Gastroesophageal sphincter (tissue), 4 donors: ENCODE measurements around the gene YY1. TPM values are rescaled to one million over a fixed set of nuclear protein-coding genes. Genes with fewer than 3 reads are reported as not detected.

Experiments used
- ATAC-seq: fragments of 150-250 bp; one replicate; pipeline ENCODE4 v1.9.1; 2016; ENCODE audit warnings: mild to moderate bottlenecking, moderate library complexity
- H3K27ac ChIP-seq, 4 donors: fragments of 200-600 bp; sonication (generic) in 3 of 4; 1 replicate in 3 of 4; 2 replicates in 1 of 4; pipeline ENCODE4 v1.5.1; 2016 to 2019
- H3K27me3 ChIP-seq: fragments of 200-600 bp; sonication (generic); one replicate; pipeline ENCODE4 v1.5.1; 2019
- H3K36me3 ChIP-seq, 2 donors: fragments of 200-600 bp; sonication (generic); one replicate each; pipeline ENCODE4 v1.5.1; 2019; ENCODE audit warnings: control low read depth in 1 of 2
- H3K4me1 ChIP-seq, 3 donors: fragments of 200-600 bp; sonication (generic); 1 replicate in 2 of 3; 2 replicates in 1 of 3; pipeline ENCODE4 v1.5.1; 2016 to 2019; ENCODE audit warnings: control low read depth in 2 of 3
- H3K4me3 ChIP-seq, 2 donors: fragments of 200-600 bp; sonication (generic); one replicate each; pipeline ENCODE4 v1.5.1; 2019; ENCODE audit warnings: mild to moderate bottlenecking in 1 of 2, moderate library complexity in 1 of 2
- H3K9me3 ChIP-seq, 3 donors: fragments of 200-600 bp; sonication (generic); one replicate each; pipeline ENCODE4 v1.5.1; 2017 to 2019; ENCODE audit warnings: control low read depth in 2 of 3
- EP300 ChIP-seq: sonication (generic); formaldehyde crosslinking; IDR thresholded peaks from one replicate; pipeline ENCODE4 v1.6.1; 2017; ENCODE audit warnings: antibody characterized with exemption, mild to moderate bottlenecking
- POLR2A ChIP-seq, 2 donors: fragments of 450-650 bp; IDR thresholded peaks; one replicate each; pipeline ENCODE4 v1.6.1; 2017; ENCODE audit warnings: antibody characterized with exemption in 2 of 2, mild to moderate bottlenecking in 2 of 2, moderate library complexity in 1 of 2
- POLR2AphosphoS5 ChIP-seq: sonication (generic); formaldehyde crosslinking; IDR thresholded peaks from one replicate; pipeline ENCODE4 v1.6.1; 2017; ENCODE audit warnings: antibody characterized with exemption
- WGBS, 2 donors: methylation state at CpG; one replicate each; pipeline ENCODE4 v1.1.5; 2018; ENCODE audit warnings: low coverage in 1 of 2; 5-methylcytosine and 5-hydroxymethylcytosine counted together
- total RNA-seq, 4 donors: library from RNA; depleted of rRNA; stranded (reverse); fragments of >200 nt; gene quantifications; one replicate each; pipeline ENCODE4 v1.1.0, GENCODE V29; 2016
- TF ChIP-seq, protein P1 (sequence below), 4 experiments: fragments of 200-600 bp in 2 of 4; fragments of 450-650 bp in 2 of 4; sonication (generic) in 1 of 4; IDR thresholded peaks; one replicate each; pipeline ENCODE4 v1.5.1; 2017 to 2019; ENCODE audit warnings: antibody characterized with exemption in 4 of 4, mild to moderate bottlenecking in 2 of 4, moderate library complexity in 2 of 4

The YY1 gene
- total RNA-seq, 4 donors from 2014 or later = 55.1 to 76.3 (median 62.5) TPM

DNA sequence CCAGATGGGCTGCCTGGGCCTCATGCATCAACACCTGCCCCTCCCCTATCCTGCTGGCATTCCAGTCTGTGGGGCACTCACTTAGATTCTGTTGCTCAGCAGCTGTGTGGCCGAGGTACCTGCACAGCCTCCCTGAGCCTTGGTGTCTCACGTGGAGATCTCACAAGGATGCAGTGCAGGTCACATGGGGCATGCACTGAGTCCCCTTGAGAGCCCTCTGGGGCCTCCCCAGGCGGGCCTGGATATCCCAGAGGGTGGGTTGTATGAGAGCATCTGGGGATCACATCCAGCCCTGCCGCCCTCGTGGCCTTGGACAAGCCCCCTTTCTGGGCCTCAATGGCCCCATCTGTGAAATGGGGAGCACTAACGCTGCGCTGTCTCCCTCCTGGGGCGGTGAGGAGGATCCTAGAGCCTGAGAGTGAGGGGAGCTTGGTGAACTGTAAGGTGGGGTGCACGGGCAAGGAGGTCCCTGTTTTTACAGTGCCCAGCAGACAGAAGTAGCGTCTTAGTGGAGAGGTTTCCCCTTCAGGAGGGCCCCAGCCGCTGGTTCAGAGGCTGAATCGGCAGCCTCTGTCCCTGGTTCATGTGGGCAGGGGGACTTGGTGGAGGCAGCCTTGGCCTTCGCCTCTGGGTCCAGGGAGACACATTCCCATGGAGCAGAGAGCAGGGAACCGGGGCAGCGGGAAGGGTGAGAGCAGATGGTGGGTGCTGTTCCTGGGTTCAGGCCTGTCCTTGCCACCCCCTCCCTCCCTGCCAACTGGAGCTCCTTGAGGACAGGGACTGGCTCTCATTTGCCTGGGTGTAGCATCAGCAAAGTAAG, 83.4 kb downstream of the YY1 start:
- TF ChIP-seq, protein P1, sequence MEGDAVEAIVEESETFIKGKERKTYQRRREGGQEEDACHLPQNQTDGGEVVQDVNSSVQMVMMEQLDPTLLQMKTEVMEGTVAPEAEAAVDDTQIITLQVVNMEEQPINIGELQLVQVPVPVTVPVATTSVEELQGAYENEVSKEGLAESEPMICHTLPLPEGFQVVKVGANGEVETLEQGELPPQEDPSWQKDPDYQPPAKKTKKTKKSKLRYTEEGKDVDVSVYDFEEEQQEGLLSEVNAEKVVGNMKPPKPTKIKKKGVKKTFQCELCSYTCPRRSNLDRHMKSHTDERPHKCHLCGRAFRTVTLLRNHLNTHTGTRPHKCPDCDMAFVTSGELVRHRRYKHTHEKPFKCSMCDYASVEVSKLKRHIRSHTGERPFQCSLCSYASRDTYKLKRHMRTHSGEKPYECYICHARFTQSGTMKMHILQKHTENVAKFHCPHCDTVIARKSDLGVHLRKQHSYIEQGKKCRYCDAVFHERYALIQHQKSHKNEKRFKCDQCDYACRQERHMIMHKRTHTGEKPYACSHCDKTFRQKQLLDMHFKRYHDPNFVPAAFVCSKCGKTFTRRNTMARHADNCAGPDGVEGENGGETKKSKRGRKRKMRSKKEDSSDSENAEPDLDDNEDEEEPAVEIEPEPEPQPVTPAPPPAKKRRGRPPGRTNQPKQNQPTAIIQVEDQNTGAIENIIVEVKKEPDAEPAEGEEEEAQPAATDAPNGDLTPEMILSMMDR (IDR thresholded peaks at IDR 0.05) = no peak
- TF ChIP-seq POLR2A (IDR thresholded peaks at IDR 0.05) = no peak
- TF ChIP-seq EP300 = no peak
- TF ChIP-seq POLR2AphosphoS5 = no peak
- 100% methylated on average over 1 of the region's 15 CpGs; no CpG with 5 or more reads in 1 of the 2 donors for WGBS, 2 donors
- no peak for ATAC-seq
- no peak overlapping the region for H3K27ac ChIP-seq
- H3K36me3 ChIP-seq = no peaks in the 10 kb centered on the region
- H3K27me3 ChIP-seq = no peaks in the 10 kb centered on the region
- peaks cover 0 to 15% (median 3%) of the 10 kb centered on the region in 3 donors for H3K4me1 ChIP-seq
- H3K9me3 ChIP-seq = no peaks in the 10 kb centered on the region
- H3K4me3 ChIP-seq = no peak overlapping the region

DNA sequence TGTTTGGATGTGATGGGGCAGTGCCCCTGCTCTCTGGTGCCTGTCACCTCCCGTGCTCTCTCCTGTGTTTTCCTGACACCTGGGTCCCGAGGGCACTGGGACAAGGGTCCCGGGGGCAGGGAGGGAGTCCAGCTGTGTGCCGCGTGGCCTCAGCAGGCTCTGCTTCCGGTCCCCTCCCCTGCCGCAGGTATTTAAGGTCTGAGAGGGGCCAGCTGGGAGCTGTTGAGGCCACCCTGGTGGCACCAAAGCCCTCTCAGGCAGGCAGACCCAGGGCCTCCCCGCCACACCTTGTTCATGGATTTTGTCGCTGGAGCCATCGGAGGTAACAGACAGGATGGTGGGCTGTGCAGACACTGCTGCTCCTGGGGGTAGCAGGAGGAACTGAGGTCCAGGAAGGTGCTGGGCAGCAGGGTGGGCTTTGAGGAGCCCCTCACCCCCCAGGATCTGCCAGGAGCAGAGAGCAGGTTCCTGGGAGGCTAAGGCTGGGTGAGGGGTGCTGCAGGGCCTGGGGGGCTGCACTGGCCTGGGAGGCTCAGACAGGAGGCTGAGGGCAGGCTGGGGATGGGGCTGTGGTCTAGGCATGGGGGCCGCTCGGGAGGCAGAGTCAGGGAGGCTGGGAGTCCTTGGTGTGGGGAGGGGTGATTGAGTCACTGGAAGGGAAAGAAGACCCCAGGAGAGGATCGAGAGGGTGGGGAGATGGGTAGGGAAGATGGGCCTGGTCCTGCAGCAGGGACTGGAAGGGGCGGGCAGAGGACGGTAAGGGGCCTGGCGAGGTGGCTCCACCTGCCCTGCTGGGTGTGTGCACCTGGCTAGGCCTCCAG, 84.4 kb downstream of the YY1 start, which contains the start of gene SLC25A47:
Gene SLC25A47, plus strand, starts transcription at position 219 of the 821 bp plus-strand sequence. Its CDS starts 76 bp downstream, at position 295.
- Histone ChIP-seq H3K27ac (no peak within 1 kb of the TSS), H3K36me3 (no peaks in the 10 kb centered on the region), H3K4me3 (no peak within 1 kb of the TSS), H3K9me3 (no peaks in the 10 kb centered on the region), H3K27me3 (no peaks in the 10 kb centered on the region), H3K4me1 (peaks cover 0 to 5% (median 3%) of the 10 kb centered on the region in 3 donors)
- 88% methylated on average over 6 of the region's 16 CpGs; no CpG with 5 or more reads in 1 of the 2 donors for WGBS, 2 donors
- TF ChIP-seq EP300 (no peak), POLR2AphosphoS5 (no peak), POLR2A (IDR thresholded peaks at IDR 0.05) (no peak)
- TF ChIP-seq, protein P1 (IDR thresholded peaks at IDR 0.05) = no peak
- ATAC-seq = no peak

DNA sequence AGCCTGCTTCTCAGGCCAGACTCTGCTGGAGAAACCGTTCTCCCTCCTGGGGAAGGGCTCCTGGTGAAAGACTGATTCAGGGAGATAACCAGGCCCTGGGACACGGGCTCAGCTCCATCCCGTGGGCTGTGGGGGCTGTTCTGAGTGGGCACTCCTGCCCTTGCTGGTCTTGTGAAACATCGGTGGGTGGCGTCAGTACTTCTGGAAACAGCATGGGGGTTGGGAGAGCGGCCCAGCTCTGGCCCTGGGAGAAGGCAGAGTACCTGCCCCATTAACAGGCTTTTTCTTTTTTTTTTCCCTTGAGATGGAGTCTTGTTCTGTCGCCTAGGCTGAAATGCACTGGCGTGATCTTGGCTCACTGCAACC, 85.0 kb downstream of the YY1 start:
- H3K9me3 ChIP-seq = no peaks in the 10 kb centered on the region
- WGBS, 2 donors = 100% methylated on average over 1 of the region's 8 CpGs
- ATAC-seq = no peak

DNA sequence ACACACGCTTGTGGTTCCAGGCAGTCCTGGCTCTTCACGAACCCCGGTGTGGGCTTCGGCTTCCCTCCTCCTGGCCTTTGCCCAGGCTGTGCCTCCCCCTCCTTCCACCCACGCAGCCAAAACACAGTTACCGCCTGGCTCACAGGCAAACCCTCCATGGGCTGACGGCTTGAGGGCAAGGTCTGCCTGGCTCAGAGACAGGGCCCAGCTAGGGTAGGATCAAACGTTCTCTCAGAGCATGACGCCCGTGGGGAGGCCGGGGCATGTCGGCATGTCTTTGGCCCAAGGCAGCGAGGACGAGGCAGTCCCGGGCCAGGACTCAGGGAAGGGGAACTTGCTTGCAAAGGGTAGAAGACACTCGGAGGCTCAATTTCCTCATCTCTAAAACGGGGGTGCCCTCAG, 86.3 kb downstream of the YY1 start:
- Histone ChIP-seq H3K9me3 (no peaks in the 10 kb centered on the region), H3K36me3 (no peaks in the 10 kb centered on the region), H3K27ac (no peak overlapping the region), H3K4me1 (no peaks in the 10 kb centered on the region), H3K4me3 (no peak overlapping the region), H3K27me3 (no peaks in the 10 kb centered on the region)
- no peak for ATAC-seq
- no peak for TF ChIP-seq EP300
- no peak for TF ChIP-seq POLR2A (IDR thresholded peaks at IDR 0.05)
- no peak for TF ChIP-seq POLR2AphosphoS5
- TF ChIP-seq, protein P1 (IDR thresholded peaks at IDR 0.05) = no peak
- WGBS, 2 donors = 72% methylated on average over 3 of the region's 17 CpGs; no CpG with 5 or more reads in 1 of the 2 donors

More for the DNA sequence above, 85.0 kb downstream of the YY1 start:
- TF ChIP-seq, protein P1 (IDR thresholded peaks at IDR 0.05) = no peak
- Histone ChIP-seq H3K4me3 (no peak overlapping the region), H3K4me1 (no peaks in the 10 kb centered on the region), H3K27me3 (no peaks in the 10 kb centered on the region), H3K27ac (no peak overlapping the region), H3K36me3 (no peaks in the 10 kb centered on the region)
